Stimulated activated naive B cell treated with anti-CD40 and anti-IgM and Interleukin-4, amounts not matched to agents 10 μg/mL and 1 μg/mL and 100 μg/mL, for 72 hours (primary cell): ENCODE results near the gene CYP27B1.

Experiments used
- ATAC-seq, 2 donors: fragments of 150-1000 bp; cut with Tn5 transposase; replicated peaks; 2 replicates each; pipeline ENCODE4 v1.10.0; 2021; ENCODE audit warnings: moderate library complexity in 1 of 2
- DNase-seq: peaks from one replicate; pipeline ENCODE4 v3.0.0; 2021
- H3K27ac Mint-ChIP-seq: one replicate; pipeline ENCODE4 v1.8.0; 2022; ENCODE audit warnings: mild to moderate bottlenecking, mixed read lengths
- H3K27me3 Mint-ChIP-seq, 2 donors: one replicate each; pipeline ENCODE4 v1.8.0; 2022; ENCODE audit warnings: mixed read lengths in 2 of 2
- H3K36me3 Mint-ChIP-seq, 2 donors: one replicate each; pipeline ENCODE4 v1.8.0; 2022; ENCODE audit warnings: mixed read lengths in 2 of 2, mild to moderate bottlenecking in 1 of 2
- H3K4me1 Mint-ChIP-seq, 2 donors: one replicate each; pipeline ENCODE4 v1.8.0; 2022; ENCODE audit warnings: mixed read lengths in 2 of 2, mild to moderate bottlenecking in 1 of 2
- H3K4me3 Mint-ChIP-seq, 2 donors: one replicate each; pipeline ENCODE4 v1.8.0; 2022; ENCODE audit warnings: mild to moderate bottlenecking in 2 of 2, mixed read lengths in 2 of 2, moderate library complexity in 1 of 2
- H3K9me3 Mint-ChIP-seq, 2 donors: one replicate each; pipeline ENCODE4 v1.8.0; 2022; ENCODE audit warnings: mixed read lengths in 2 of 2, mild to moderate bottlenecking in 1 of 2

Gene CYP27B1

DNA sequence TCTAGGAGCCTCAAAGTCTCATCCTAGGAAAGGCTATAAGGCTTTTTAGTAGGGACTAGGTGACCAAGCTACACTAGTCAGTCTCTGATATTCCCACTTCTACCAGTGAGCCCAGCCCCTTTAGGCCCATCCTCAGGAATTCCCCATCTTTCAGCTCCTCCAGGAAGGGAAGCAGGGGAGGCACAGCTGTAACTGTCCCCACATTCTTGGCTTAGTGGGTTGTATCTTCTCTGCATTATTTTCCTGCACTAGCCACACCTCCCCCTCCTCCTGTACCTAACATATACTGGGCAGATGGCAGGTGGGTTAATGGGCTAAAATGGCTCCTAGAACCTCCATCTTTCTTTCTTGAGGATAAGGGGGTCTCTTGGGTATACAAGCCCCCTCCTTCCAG lies 424 bp upstream of the CYP27B1 start:
- Mint-ChIP-seq H3K9me3 (no peaks in the 10 kb centered on the region), H3K36me3 (peaks cover 33 to 43% of the 10 kb centered on the region in 2 donors), H3K4me3 (no peak overlapping the region), H3K27ac (no peak overlapping the region), H3K4me1 (peaks cover 30 to 58% of the 10 kb centered on the region in 2 donors), H3K27me3 (peaks cover 12 to 31% of the 10 kb centered on the region in 2 donors)
- ATAC-seq (no peak), DNase-seq (no peak)

DNA sequence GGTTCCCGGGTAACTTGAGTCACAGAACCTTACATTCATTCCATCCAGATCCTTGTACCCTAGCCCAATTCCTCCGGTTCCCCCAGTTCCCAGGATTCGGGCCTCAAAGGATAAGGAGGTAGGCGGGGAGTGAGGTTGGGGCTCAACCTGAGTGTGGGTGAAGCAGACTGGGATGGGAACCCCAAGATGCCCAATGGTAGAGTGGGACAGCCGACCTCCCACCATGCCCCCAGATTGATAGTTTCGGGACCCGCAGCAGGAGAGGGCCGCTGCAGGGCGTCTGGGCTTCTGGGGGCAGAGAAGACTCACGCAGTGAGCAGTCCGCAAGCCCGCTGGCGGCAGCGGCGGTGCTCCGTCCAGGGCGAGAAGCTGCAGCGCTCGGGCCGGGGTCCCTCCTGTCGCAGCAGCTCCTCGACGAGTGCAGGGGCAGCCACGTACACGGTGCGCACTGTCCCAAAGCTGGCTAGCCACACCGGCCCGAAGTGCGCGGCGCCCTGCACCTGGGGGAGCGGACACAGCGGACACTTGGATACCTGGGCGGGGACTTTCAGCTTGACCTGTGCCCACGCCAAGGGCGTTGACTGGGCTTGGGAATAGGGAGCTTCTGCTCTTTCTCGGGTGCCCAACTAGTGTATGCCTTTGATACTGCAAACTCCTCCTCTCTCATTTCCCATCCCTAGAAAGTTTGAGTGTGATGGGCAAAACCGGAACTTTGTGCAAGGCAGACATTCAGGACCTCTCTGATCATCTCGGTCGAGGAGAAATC lies 997 bp downstream of the CYP27B1 start:
- Mint-ChIP-seq H3K9me3 (no peaks in the 10 kb centered on the region), H3K27me3 (peaks cover 12 to 31% of the 10 kb centered on the region in 2 donors), H3K27ac (peak overlapping the region; percentile 63), H3K36me3 (peaks cover 33 to 41% of the 10 kb centered on the region in 2 donors), H3K4me3 (peak overlapping the region; percentile 89 to 94), H3K4me1 (peaks cover 24 to 54% of the 10 kb centered on the region in 2 donors)
- peak; percentile 15 to 29 for ATAC-seq
- DNase-seq: no peak

DNA sequence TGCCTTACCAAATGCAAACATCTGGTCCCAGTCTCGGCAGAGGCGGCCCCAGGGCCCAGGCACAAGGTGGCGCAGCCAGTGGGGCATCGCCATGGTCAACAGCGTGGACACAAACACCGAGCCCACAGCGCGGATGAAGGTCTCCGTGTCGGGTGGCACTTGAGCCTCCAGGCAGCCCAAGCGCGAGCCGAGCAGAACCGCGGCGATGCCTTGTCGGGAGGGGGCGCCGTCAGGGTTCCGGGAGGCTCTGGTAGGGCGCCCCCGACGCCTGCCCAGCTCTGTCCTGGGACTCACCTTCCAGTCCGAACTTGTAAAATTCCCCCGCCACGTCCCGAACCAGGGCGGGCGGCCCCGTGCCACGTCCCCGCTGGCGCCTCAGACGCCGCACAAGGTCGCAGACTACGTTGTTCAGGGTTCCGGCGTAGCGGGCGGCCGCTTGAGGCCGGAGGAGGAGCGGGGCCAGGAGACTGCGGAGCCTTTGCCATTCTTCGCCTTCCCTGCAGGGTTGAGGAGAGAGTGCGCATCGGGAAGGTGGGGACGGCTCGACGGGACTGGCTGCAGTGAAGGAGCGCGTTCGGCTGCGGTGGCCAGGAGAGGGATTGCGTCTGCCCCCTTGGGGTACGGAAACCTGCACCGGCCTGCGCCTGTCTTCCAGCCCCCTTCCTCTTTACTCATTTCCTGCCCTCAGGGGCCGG lies 1.7 kb downstream of the CYP27B1 start:
- Mint-ChIP-seq H3K4me3 (peak overlapping the region; percentile 89 to 94), H3K9me3 (no peaks in the 10 kb centered on the region), H3K27me3 (peaks cover 12 to 31% of the 10 kb centered on the region in 2 donors), H3K4me1 (peaks cover 19 to 54% of the 10 kb centered on the region in 2 donors), H3K27ac (peak overlapping the region; percentile 63), H3K36me3 (peaks cover 30 to 36% of the 10 kb centered on the region in 2 donors)
- ATAC-seq (peak; percentile 68 to 73), DNase-seq (no peak)

DNA sequence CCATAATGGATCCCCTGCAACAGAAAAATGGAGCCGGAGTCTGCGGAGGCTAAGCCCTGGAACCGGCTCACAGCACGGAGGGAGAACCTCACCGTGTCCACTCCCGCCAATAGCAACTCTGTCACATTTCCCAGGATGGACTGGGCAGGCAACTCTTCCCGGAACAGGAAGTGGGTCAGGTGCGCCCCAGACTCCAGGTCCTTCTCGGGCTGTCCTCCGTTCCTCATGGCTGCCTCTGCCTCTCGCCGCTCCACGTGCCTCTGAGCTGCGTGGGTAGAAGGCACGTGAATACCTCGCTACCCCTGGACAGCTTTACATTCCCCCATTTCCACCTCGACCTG lies 2.2 kb downstream of the CYP27B1 start:
- Mint-ChIP-seq H3K27me3 (peaks cover 12 to 31% of the 10 kb centered on the region in 2 donors), H3K4me3 (peak overlapping the region; percentile 89 to 94), H3K27ac (peak overlapping the region; percentile 63), H3K9me3 (no peaks in the 10 kb centered on the region), H3K4me1 (peaks cover 21 to 54% of the 10 kb centered on the region in 2 donors), H3K36me3 (peaks cover 26 to 35% of the 10 kb centered on the region in 2 donors)
- DNase-seq (no peak), ATAC-seq (peak; percentile 28 to 36)

DNA sequence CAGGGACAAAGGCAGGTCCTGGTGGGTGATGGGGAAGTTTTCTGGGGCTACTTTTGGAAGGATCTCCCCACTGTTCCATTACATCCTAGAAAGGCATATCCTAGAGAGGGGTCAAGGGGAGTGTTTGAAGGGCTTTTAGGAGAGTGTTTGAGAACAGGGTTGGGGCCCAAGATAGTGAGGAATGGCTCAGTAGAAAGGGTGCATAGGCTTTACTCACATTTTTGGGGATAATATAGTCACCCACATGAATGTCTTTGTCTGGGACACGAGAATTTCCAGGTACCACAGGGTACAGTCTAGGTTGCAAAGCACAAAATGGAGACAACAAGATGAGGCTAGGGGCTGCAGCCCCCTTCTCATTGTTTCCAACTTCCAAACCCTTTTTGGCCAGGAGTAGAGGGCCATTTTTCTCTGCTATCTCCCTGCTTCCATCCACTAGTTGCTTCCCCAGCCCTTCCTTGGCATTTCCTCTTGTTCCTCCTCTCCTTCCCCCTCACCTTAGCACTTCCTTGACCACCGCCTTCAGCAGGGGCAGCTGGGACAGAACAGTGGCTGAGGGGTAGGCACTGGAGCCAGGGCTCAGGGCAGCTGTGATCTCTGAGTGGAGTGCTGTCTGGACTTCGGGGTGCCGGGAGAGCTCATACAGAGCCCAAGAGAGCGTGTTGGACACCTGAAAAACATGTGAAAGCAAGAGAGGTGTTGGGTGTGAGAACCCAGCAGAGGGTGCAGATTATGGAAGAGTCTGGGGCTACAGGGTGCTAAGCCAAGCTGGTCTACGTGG lies 2.8 kb downstream of the CYP27B1 start:
- Mint-ChIP-seq H3K4me3 (peak overlapping the region; percentile 89 to 94), H3K27me3 (peaks cover 12 to 31% of the 10 kb centered on the region in 2 donors), H3K27ac (peak overlapping the region; percentile 26), H3K36me3 (peaks cover 26 to 35% of the 10 kb centered on the region in 2 donors), H3K4me1 (peaks cover 26 to 60% of the 10 kb centered on the region in 2 donors), H3K9me3 (no peaks in the 10 kb centered on the region)
- DNase-seq: no peak
- ATAC-seq: no peak

DNA sequence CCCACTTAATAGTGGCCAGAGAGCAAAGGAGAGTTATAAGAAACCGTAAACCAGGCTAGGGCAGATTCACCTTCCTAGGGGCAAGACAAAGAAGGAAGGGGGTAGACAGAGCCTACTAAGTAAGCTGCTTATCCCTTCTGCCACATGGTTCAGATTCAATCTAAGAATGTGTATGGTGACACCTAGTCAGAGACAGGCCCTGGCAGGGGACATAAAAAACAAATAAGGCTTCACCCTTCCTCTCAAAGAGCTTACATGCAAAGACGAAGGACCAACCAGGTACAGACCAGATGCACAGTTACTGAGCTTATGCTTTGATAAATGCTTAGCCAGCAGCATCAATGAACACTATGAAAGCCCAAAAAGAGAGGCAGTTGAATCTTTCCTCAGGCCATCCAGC lies 4.4 kb downstream of the CYP27B1 start:
- Mint-ChIP-seq H3K4me3 (no peak overlapping the region), H3K36me3 (peaks cover 16 to 27% of the 10 kb centered on the region in 2 donors), H3K4me1 (peaks cover 27 to 66% of the 10 kb centered on the region in 2 donors), H3K9me3 (no peaks in the 10 kb centered on the region), H3K27me3 (peaks cover 12 to 29% of the 10 kb centered on the region in 2 donors), H3K27ac (no peak overlapping the region)
- ATAC-seq (no peak), DNase-seq (no peak)

DNA sequence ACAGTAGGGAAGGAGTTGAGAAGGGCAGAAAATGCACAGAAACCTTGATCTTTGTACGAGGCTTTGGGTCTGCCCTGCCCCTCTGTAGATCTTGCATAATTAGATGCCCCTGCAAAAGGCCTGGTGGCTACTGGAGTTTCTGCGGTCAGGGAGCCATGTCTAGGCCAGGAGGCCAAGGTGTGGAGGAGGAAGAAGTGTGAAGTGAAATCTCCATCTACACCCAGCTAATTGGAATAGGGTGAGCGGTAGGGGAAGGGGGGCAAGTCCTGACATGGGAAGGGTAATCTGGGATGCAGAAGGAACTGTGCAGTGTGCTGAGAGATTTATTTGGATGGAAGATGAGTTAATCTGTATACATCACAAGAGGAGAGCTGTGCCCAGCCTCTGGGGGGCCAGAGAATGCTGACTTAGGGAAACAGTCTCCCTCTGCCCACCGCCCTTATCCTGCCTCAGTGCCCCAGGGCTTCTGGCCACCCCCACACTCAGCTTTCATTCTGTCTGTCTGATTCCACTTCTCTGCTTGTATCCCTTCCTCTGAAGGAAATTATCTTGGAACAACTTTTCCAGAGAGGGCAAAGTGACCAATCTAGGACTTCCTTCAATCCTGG lies 5.4 kb downstream of the CYP27B1 start:
- Mint-ChIP-seq H3K9me3 (no peaks in the 10 kb centered on the region), H3K36me3 (peaks cover 18 to 30% of the 10 kb centered on the region in 2 donors), H3K27ac (peak overlapping the region; percentile 70), H3K4me1 (peaks cover 31 to 64% of the 10 kb centered on the region in 2 donors), H3K27me3 (peaks cover 9 to 19% of the 10 kb centered on the region in 2 donors), H3K4me3 (no peak overlapping the region)
- DNase-seq (no peak), ATAC-seq (no peak)

DNA sequence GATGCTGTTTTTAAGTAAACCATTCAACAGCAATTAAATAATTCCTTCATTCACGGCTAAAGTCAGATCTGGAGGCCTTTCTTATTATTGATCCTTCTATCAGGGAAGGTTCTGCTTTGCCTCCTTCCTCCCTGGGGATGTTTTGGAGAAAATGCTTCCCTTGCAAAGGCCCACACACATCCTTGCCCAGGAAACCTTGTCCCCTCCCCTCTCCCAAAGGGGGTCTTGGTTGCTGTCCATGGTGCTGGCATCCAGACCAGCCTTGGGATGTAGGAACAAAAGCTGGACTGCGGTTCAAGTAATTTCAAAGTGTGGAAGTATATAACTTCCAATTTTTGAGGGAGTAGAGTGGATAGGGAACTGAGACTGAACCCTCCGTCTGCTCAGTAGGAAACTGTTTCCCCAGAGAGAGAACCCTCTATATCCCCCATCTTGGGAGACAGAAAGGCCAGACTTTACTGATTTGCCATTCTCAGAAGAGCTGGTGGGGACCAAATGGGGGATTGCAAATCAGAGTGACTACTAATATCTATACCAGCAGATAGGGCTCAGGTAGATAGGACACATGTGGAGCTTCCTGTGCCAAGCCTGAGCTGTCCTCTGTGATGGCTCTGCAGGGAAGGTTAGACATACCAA lies 6.4 kb downstream of the CYP27B1 start:
- Mint-ChIP-seq H3K27ac (no peak overlapping the region), H3K4me1 (peaks cover 29 to 60% of the 10 kb centered on the region in 2 donors), H3K36me3 (peaks cover 18 to 30% of the 10 kb centered on the region in 2 donors), H3K27me3 (peaks cover 4 to 14% of the 10 kb centered on the region in 2 donors), H3K9me3 (no peaks in the 10 kb centered on the region), H3K4me3 (no peak overlapping the region)
- no peak for ATAC-seq
- no peak for DNase-seq

DNA sequence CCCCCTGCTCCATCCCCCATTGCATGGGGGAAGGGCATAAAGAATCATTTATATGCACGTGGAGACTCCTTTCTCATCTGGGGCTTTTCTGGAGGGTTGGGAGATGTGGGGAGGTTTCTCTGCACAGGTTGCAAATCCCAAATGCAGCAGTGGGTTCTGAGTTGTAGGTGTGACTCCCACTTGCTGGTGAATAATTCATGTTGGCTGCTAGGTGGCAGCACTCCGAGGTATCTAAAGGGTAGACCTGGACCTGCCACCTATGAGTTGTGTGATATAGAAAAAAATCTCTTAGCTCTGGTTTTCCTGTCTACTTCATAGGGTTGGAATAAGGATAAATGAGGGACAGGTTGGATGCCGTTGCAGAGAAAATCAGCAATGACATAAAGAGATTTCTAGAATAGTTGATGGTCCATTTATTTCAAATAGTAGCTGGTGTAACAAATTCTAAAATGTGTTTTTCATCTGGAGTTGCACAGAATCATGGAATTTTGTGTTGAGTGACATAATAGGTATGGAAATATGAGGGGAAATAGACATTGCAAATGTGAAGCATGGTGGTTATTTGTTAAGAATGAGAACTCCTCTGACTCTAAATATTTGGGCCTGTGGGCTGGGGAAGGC lies 7.4 kb downstream of the CYP27B1 start:
- no peak for DNase-seq
- no peak overlapping the region for H3K27ac Mint-ChIP-seq

DNA sequence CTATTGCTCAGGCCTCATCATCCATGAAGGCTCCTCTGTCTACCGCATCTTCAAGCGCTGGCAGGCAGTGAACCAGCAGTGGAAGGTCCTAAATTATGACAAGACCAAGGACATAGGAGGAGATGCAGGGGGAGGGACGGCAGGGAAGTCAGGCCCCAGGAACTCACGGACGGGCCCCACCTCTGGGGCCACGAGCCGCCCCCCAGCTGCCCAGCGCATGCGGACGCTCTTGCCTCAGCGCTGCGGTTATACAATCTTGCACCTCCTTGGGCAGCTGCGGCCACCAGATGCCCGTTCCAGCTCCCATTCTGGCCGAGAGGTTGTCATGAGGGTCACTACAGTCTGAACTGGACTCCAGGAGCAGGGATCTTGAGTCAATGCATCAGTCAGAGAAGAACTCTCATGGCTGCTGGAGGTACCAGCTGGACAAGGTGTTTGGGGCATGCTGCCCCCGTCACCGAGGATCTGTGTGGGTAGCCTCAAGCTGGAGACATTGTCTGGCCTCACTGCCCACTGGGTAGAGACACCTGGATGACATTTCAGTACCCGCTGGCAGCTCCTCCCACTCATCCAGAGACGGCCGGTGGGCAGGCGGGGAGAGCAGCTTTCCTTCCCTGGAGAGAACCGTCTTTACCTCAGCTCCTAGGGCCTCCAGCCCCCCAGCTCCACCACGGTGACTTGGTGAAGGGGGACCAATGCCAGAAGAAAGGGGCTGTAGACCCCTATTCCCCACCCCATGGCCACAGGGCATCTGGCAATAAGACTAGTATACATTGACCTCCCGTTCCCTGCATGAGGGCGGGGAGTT lies 8.1 kb downstream of the CYP27B1 start:
- Mint-ChIP-seq H3K27me3 (no peaks in the 10 kb centered on the region), H3K27ac (no peak overlapping the region), H3K9me3 (no peaks in the 10 kb centered on the region), H3K4me3 (peak overlapping the region in 1 of 2 donors; percentile 6), H3K4me1 (peaks cover 28 to 59% of the 10 kb centered on the region in 2 donors), H3K36me3 (peaks cover 16 to 30% of the 10 kb centered on the region in 2 donors)
- ATAC-seq (no peak), DNase-seq (no peak)

More for the DNA sequence above, 7.4 kb downstream of the CYP27B1 start:
- H3K4me1 Mint-ChIP-seq: peaks cover 27 to 54% of the 10 kb centered on the region in 2 donors
- ATAC-seq: peak; percentile 28 to 36
- H3K4me3 Mint-ChIP-seq: no peak overlapping the region
- peaks cover 16 to 30% of the 10 kb centered on the region in 2 donors for H3K36me3 Mint-ChIP-seq
- H3K9me3 Mint-ChIP-seq: no peaks in the 10 kb centered on the region
- peaks cover 0 to 4% of the 10 kb centered on the region in 2 donors for H3K27me3 Mint-ChIP-seq

DNA sequence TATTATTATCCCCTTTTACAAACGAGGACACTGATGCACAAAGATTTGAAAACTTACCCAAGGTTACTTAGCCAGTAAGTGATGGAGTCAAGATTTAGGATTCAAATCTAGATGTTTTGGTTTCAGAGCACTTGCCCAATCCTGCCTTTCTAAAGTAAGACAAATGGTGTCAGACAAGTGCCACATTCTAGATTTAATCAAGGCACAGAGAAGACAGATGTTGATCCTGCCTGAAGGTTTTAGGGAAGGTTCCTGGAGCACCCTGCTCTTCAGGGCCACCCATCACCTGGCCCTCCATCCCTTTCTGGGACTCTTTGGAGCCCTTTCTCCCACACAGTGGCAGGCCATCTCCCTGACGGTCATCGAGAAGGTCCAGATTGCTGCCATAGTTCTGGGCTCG lies 9.1 kb downstream of the CYP27B1 start:
- Mint-ChIP-seq H3K27me3 (no peaks in the 10 kb centered on the region), H3K9me3 (no peaks in the 10 kb centered on the region), H3K4me1 (peaks cover 36 to 68% of the 10 kb centered on the region in 2 donors), H3K4me3 (no peak overlapping the region), H3K36me3 (peaks cover 16 to 30% of the 10 kb centered on the region in 2 donors), H3K27ac (no peak overlapping the region)
- DNase-seq (no peak), ATAC-seq (no peak)

DNA sequence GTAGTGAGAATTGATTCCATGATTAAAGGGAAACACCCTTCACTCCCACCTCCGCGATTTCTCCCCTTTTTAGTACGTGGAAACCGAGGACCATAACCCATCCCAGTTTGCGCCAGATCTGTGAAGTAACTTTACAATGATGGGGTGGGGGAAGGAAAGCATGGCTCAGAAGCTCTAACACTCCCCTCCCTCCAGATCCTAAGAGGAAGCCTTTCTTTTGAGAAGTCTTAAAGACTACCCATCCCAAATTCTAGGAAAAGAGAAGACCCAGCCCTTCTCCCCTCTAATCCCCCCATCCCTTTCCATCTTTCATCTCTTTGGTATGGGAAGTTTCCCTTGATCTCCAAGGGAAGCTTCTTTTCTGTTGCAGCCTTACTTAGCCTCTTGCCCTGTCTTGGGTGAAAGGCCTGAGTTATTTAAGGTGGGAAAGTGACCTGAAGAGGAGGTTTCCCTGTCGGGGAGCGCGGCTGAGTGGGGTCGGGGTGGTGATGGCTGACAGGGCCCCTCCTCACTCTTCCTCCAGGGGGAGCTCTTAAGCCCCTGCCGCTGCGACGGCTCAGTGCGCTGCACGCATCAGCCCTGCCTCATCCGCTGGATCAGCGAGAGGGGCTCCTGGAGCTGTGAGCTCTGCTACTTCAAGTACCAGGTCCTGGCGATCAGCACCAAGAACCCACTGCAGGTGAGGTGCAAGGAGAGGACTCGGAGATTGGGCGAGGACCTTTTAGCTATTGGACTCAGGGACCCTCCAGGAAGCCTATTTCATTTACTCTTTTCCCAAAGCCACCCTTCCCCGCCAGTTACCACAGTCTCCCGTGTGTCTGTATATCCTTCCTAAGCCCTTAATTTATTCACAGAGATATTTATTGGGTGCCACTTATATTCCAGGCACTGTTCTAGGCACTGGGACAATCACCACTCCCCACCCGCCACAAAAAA lies 10.2 kb downstream of the CYP27B1 start:
- Mint-ChIP-seq H3K27ac (peak overlapping the region; percentile 90), H3K4me1 (peaks cover 39 to 77% of the 10 kb centered on the region in 2 donors), H3K36me3 (peaks cover 18 to 32% of the 10 kb centered on the region in 2 donors), H3K27me3 (no peaks in the 10 kb centered on the region), H3K4me3 (peak overlapping the region; percentile 90), H3K9me3 (no peaks in the 10 kb centered on the region)
- ATAC-seq (peak; percentile 25 to 30), DNase-seq (peak; percentile 49)
